Activated B cell treated with CpG ODN at 0.5 μM for 24 hours (primary cell): ENCODE measurements around the gene CPEB4. TPM values are rescaled to one million over a fixed set of nuclear protein-coding genes. Genes with fewer than 3 reads are reported as not detected.

Experiments used
- ATAC-seq: fragments of 200-7000 bp; cut with Tn5 transposase; one replicate; pipeline ENCODE4 v1.10.0; 2021; ENCODE audit warnings: low read depth, mild to moderate bottlenecking, moderate library complexity
- CTCF ChIA-PET: fragments of 350-600 bp; sonication (Branson Sonifier 250); formaldehyde crosslinking; loops from one replicate; lab custom pipeline; 2021; ENCODE audit warnings: antibody characterized with exemption; lab: Charles Lee
- POLR2A ChIA-PET: fragments of 350-600 bp; sonication (Branson Sonifier 250); formaldehyde crosslinking; loops from one replicate; lab custom pipeline; 2021; ENCODE audit warnings: antibody characterized with exemption; lab: Charles Lee
- DNase-seq: peaks from one replicate; pipeline ENCODE4 v3.0.0; 2022
- H3K27ac Mint-ChIP-seq: one replicate; pipeline ENCODE4 v1.8.0; 2020; ENCODE audit warnings: mixed read lengths
- H3K27me3 Mint-ChIP-seq: one replicate; pipeline ENCODE4 v1.8.0; 2021; ENCODE audit warnings: mixed read lengths
- H3K36me3 Mint-ChIP-seq: one replicate; pipeline ENCODE4 v1.8.0; 2021; ENCODE audit warnings: low read depth, mixed read lengths
- H3K4me1 Mint-ChIP-seq: one replicate; pipeline ENCODE4 v1.8.0; 2021; ENCODE audit warnings: mixed read lengths
- H3K4me3 Mint-ChIP-seq: one replicate; pipeline ENCODE4 v1.8.0; 2020; ENCODE audit warnings: mild to moderate bottlenecking, mixed read lengths
- H3K9me3 Mint-ChIP-seq: one replicate; pipeline ENCODE4 v1.8.0; 2020; ENCODE audit warnings: mixed read lengths
- intact Hi-C: fragments of 100-400 bp; cut with micrococcal nuclease; formaldehyde crosslinking; loops from one replicate; pipeline ENCODE4 v1.15.1; 2024
- total RNA-seq: library from RNA; stranded (reverse); gene quantifications from 2 replicates; pipeline ENCODE4 v1.2.3, GENCODE V29; 2022
- TF ChIP-seq, protein P1 (sequence below): fragments of 200-600 bp; IDR thresholded peaks from one replicate; pipeline ENCODE4 v1.8.0; 2022; ENCODE audit warnings: antibody characterized with exemption, mild to moderate bottlenecking

The CPEB4 gene
- total RNA-seq, 1 donor from 2014 or later = 30.0 TPM

DNA sequence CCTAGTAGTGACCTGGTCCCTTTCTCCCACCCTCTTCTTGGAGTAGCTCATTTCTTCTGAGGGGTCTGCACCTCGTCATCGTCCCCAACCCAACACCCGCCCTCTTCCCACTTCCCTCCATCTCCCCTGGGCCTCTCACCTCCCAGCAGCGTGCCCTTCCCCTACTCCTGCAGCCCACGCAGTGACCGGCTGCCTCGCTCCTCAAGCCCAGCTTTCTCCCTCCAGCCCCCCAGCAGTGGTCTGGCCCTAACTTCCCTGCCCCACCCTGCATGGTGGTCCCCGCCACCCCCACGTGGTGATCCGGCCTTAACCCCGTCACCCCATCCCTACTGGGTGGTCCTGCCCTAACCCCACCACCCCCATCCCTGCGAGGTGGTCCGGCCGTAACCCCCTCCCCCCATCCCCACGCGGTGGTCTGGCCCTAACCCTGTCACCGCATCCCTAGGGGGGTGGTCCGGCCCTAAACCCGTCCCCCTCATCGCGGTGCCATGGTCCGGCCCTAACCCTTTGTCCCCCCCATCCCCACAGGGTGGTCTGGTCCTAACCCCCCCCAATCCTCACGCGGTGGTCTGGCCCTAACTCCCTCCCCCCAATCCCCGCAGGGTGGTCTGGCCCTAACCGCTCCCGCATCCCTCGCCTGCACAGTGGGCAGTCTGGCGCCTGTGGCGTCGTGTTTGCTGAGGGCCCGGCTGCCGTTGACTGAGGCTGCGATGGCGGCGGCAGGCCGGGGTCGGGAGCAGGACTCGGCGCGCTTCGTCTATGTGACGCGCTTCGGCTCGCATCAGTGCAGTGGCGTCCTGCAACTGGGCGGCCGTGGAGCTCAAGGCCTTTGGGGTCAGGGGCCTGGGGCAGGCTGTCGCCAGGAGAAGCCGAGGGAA, 100.6 kb downstream of the CPEB4 start, which contains the start of gene C5orf47:
TSS of gene C5orf47 (plus strand) at position 617 of the 878 bp plus-strand sequence. CDS start at position 711, 94 bp downstream.
- intact Hi-C loops = no loop called here
- DNase-seq = no peak
- Mint-ChIP-seq H3K27ac (no peak within 1 kb of the TSS), H3K4me1 (no peaks in the 10 kb centered on the region), H3K36me3 (no peaks in the 10 kb centered on the region), H3K9me3 (peaks cover 2% of the 10 kb centered on the region), H3K4me3 (no peak within 1 kb of the TSS), H3K27me3 (peaks cover 11% of the 10 kb centered on the region)
- ChIA-PET CTCF (no interaction called here), POLR2A (no interaction called here)
- no peak for ATAC-seq
- TF ChIP-seq, protein P1, sequence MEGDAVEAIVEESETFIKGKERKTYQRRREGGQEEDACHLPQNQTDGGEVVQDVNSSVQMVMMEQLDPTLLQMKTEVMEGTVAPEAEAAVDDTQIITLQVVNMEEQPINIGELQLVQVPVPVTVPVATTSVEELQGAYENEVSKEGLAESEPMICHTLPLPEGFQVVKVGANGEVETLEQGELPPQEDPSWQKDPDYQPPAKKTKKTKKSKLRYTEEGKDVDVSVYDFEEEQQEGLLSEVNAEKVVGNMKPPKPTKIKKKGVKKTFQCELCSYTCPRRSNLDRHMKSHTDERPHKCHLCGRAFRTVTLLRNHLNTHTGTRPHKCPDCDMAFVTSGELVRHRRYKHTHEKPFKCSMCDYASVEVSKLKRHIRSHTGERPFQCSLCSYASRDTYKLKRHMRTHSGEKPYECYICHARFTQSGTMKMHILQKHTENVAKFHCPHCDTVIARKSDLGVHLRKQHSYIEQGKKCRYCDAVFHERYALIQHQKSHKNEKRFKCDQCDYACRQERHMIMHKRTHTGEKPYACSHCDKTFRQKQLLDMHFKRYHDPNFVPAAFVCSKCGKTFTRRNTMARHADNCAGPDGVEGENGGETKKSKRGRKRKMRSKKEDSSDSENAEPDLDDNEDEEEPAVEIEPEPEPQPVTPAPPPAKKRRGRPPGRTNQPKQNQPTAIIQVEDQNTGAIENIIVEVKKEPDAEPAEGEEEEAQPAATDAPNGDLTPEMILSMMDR = no peak

DNA sequence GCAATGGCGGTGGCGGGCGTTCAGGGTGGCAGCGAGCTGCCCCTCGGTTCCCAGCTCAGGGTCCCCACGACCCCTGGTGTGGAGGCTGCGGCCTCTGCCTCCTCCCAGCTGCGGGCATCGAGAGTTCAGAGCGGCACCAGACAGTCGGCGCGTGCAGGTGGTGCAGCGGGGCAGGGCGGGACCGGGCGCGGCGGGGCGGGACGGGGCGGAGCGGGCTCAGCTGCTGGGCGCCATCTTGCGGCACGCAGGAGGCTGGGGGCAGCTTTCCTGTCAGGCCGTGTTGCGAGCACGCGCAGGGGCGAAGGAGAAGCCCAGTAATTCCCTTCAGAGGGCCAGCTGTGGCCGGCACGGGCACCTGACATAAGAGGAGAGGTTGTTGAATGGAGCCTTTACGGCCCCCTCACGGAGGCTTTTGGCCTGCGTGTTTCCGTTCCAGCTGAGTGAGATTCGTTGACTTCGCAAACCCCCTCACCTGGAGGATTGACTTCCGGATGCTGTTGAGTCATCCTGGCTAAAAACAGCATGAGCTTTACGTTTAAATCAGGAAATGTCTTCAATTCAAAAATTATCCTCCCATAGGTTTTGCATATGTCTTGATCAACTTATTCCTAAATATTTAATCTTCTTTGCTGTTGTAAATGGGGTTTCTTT, 101.4 kb downstream of the CPEB4 start:
- TF ChIP-seq, protein P1 = no peak
- Mint-ChIP-seq H3K9me3 (peaks cover 2% of the 10 kb centered on the region), H3K4me1 (no peaks in the 10 kb centered on the region), H3K36me3 (no peaks in the 10 kb centered on the region), H3K27ac (no peak overlapping the region), H3K4me3 (no peak overlapping the region), H3K27me3 (peaks cover 15% of the 10 kb centered on the region)
- no peak for DNase-seq
- intact Hi-C loops = no loop called here
- no peak for ATAC-seq
- ChIA-PET CTCF (no interaction called here), POLR2A (no interaction called here)

DNA sequence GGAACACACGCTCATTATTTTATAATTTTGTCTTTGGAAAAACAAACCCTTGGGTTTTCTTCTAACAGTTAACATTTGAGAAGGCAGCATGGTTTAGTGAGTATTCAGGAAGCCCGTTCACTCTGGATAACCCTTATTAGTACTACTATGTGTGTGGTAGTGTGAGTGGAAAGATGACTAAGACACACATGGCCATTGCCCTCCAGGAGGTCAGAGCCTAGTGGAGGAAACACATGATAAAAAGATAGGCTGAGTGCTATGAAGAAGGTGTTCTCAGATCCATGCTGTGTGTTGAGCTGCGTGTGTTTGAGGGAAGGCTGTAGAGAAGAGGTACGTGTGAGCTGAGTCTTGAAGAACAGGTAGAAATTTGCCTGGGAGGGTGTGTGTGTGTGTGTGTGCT, 109.2 kb downstream of the CPEB4 start:
- Mint-ChIP-seq H3K9me3 (no peaks in the 10 kb centered on the region), H3K36me3 (no peaks in the 10 kb centered on the region), H3K27me3 (peaks cover 36% of the 10 kb centered on the region), H3K27ac (no peak overlapping the region), H3K4me3 (no peak overlapping the region), H3K4me1 (no peaks in the 10 kb centered on the region)
- DNase-seq (no peak), ATAC-seq (no peak)
- ChIA-PET CTCF (no interaction called here), POLR2A (interaction anchor here (0.8 kb wide), 1 partner anchor 13 kb away, joined by 6 read pairs; no protein-coding TSS in a partner anchor)
- TF ChIP-seq, protein P1 = no peak
- intact Hi-C loops = no loop called here

DNA sequence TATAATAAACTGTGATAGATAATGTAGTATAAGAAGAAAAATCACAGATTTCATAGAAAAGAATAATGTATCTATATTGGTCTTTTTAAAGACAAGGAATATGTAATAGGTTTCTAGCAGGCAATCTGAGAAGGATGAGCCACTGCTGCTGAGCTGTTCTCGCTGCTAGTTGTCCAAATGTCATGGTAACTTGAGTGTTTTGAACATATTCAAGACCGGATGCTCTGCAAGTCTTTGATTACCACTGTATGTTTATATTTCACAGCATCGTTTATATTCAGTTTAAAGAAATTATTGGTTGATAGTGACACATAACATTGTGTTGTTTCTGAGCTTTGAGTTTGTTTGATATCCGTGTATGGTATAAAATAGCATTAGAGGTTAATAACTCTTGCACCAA, 110.4 kb downstream of the CPEB4 start:
- CTCF ChIA-PET = no interaction called here
- intact Hi-C loops = no loop called here
- ATAC-seq = no peak

More for the DNA sequence above, 110.4 kb downstream of the CPEB4 start:
- TF ChIP-seq, protein P1 = no peak
- Mint-ChIP-seq H3K27me3 (peaks cover 38% of the 10 kb centered on the region), H3K4me1 (no peaks in the 10 kb centered on the region), H3K27ac (no peak overlapping the region), H3K36me3 (no peaks in the 10 kb centered on the region), H3K4me3 (no peak overlapping the region), H3K9me3 (no peaks in the 10 kb centered on the region)
- DNase-seq = no peak
- POLR2A ChIA-PET = no interaction called here
